HUES6 (cell line): ENCODE measurements around the gene MED13L.

ENCODE experiments used
- H3K27ac ChIP-seq: 2 replicates; pipeline ENCODE4 v1.7.0; 2013; ENCODE audit warnings: low read depth, mild to moderate bottlenecking, low read length, inconsistent platforms
- H3K27me3 ChIP-seq: 2 replicates; pipeline ENCODE4 v1.6.1; 2013; ENCODE audit warnings: low read length; ENCODE audit not compliant: control insufficient read depth, insufficient read depth
- H3K36me3 ChIP-seq: 2 replicates; pipeline ENCODE4 v1.6.1; 2013; ENCODE audit warnings: low read length; ENCODE audit not compliant: control insufficient read depth, insufficient read depth
- H3K4me1 ChIP-seq: 2 replicates; pipeline ENCODE4 v1.6.1; 2013; ENCODE audit warnings: low read length; ENCODE audit not compliant: control insufficient read depth, insufficient read depth
- H3K4me3 ChIP-seq: 2 replicates; pipeline ENCODE4 v1.5.1; 2013; ENCODE audit warnings: low read depth, low read length
- H3K9ac ChIP-seq: one replicate; pipeline ENCODE4 v1.6.1; 2013; ENCODE audit warnings: mild to moderate bottlenecking, low read length
- H3K9me3 ChIP-seq: 2 replicates; pipeline ENCODE4 v1.6.1; 2013; ENCODE audit warnings: low read depth, low read length; ENCODE audit not compliant: control insufficient read depth, insufficient read depth

Gene MED13L

GRCh38 chr12:116054280-116054679 lies 223.2 kb downstream of the MED13L start:
- Histone ChIP-seq H3K36me3 (no peaks in the 10 kb centered on the region), H3K4me3 (no peak overlapping the region), H3K4me1 (peaks cover 10% of the 10 kb centered on the region; the same call in 1 of the 2 replicates), H3K27me3 (no peaks in the 10 kb centered on the region), H3K9ac (no peak overlapping the region), H3K27ac (no peak overlapping the region), H3K9me3 (no peaks in the 10 kb centered on the region)

- Histone ChIP-seq H3K4me3 (no peak overlapping the region), H3K9ac (no peak overlapping the region)
Observed at GRCh38 chr12:116053479-116054200, 223.9 kb downstream of the MED13L start.

GRCh38 chr12:116050275-116050674 lies 227.2 kb downstream of the MED13L start:
- H3K4me3 ChIP-seq = no peak overlapping the region
- no peaks in the 10 kb centered on the region for H3K27me3 ChIP-seq
- H3K36me3 ChIP-seq = no peaks in the 10 kb centered on the region
- no peak overlapping the region for H3K9ac ChIP-seq
- peaks cover 10% of the 10 kb centered on the region; the same call in 1 of the 2 replicates for H3K4me1 ChIP-seq
- H3K9me3 ChIP-seq = no peaks in the 10 kb centered on the region
- no peak overlapping the region for H3K27ac ChIP-seq

More at GRCh38 chr12:116053479-116054200, 223.9 kb downstream of the MED13L start:
- Histone ChIP-seq H3K27me3 (no peaks in the 10 kb centered on the region), H3K27ac (0 out of 2 replicates have a peak overlapping the region, but pooled peaks have one; percentile 39), H3K9me3 (no peaks in the 10 kb centered on the region), H3K36me3 (no peaks in the 10 kb centered on the region), H3K4me1 (peaks cover 10% of the 10 kb centered on the region; the same call in 1 of the 2 replicates)

DNA sequence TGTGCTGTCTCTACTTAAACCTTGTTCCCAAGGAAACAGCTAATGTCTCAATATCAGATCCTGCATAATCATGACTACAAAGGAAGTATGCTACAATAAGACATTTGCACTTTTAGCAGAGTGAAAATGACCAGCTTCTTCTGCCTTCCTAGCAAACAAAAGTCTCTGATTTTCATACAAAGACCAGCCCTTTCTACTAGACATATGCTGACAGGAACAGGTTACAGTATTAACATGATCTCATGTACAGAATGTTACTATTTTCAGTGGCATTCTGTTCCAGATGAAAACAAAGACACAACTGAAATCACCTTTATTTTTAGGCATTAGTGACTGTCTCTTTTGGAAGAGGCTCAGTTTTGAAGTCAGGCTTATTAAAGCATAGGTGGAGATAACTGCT lies 228.6 kb downstream of the MED13L start:
- H3K27me3 ChIP-seq = no peaks in the 10 kb centered on the region

DNA sequence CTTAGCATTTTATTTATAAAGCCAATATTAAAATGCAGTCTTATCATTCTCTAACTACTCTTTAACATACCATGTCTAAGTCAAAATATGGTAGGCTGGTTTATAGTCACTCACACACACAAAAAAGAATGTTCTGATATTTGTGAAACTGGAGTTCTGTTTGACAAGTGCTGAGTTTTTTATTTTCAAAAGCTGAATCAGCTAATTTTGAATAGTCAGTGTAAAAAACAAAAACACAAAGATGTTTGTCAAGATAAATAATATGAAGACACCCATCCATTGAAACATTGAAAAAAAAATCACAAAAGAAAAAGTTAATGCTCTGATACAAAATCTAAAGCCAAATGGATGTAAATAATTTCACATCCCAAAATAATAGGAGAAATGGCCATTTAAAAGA lies 231.5 kb downstream of the MED13L start:
- Histone ChIP-seq H3K4me1 (no peaks in the 10 kb centered on the region), H3K27me3 (no peaks in the 10 kb centered on the region), H3K4me3 (no peak overlapping the region), H3K27ac (no peak overlapping the region), H3K9ac (no peak overlapping the region), H3K9me3 (no peaks in the 10 kb centered on the region), H3K36me3 (no peaks in the 10 kb centered on the region)

More for the DNA sequence above, 228.6 kb downstream of the MED13L start:
- Histone ChIP-seq H3K4me3 (no peak overlapping the region), H3K27ac (no peak overlapping the region), H3K36me3 (no peaks in the 10 kb centered on the region), H3K9me3 (no peaks in the 10 kb centered on the region), H3K9ac (no peak overlapping the region), H3K4me1 (peaks cover 7% of the 10 kb centered on the region; the same call in 1 of the 2 replicates)

- no peak overlapping the region for H3K27ac ChIP-seq
- no peaks in the 10 kb centered on the region for H3K27me3 ChIP-seq
- H3K9me3 ChIP-seq = no peaks in the 10 kb centered on the region
- no peak overlapping the region for H3K4me3 ChIP-seq
- H3K36me3 ChIP-seq = no peaks in the 10 kb centered on the region
- no peak overlapping the region for H3K9ac ChIP-seq
- H3K4me1 ChIP-seq = no peaks in the 10 kb centered on the region; the same call in 1 of the 2 replicates
Observed at GRCh38 chr12:116045150-116045549, 232.3 kb downstream of the MED13L start.

GRCh38 chr12:116043659-116044535 lies 233.6 kb downstream of the MED13L start:
- H3K4me1 ChIP-seq = no peaks in the 10 kb centered on the region; the same call in 1 of the 2 replicates
- no peak overlapping the region for H3K27ac ChIP-seq
- H3K36me3 ChIP-seq = no peaks in the 10 kb centered on the region
- H3K9ac ChIP-seq = no peak overlapping the region
- no peaks in the 10 kb centered on the region for H3K27me3 ChIP-seq
- no peaks in the 10 kb centered on the region for H3K9me3 ChIP-seq
- H3K4me3 ChIP-seq = no peak overlapping the region

GRCh38 chr12:116040402-116040801 lies 237.1 kb downstream of the MED13L start:
- Histone ChIP-seq H3K4me3 (no peak overlapping the region), H3K36me3 (no peaks in the 10 kb centered on the region), H3K9ac (no peak overlapping the region), H3K9me3 (no peaks in the 10 kb centered on the region), H3K4me1 (no peaks in the 10 kb centered on the region; the same call in 1 of the 2 replicates), H3K27ac (no peak overlapping the region), H3K27me3 (no peaks in the 10 kb centered on the region)

DNA sequence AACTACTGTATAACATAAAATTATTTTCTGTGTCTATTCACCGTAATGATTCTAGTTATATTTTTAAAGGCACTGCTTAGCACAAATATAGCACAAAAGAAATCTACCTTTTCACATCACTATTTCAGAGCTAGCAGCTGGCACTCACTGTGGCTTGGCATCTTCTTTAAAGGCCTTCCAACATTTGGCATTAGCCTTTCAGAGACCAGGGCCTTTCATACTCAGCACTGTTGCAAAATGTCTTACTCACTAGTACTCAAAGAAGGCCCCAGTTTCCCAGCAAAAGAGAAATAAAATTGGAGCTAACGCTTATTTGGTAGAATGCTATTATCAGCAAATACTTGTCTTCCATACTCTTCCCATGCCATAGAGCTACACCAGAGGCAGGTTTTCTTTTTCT lies 238.4 kb downstream of the MED13L start:
- no peak overlapping the region for H3K4me3 ChIP-seq
- no peak overlapping the region for H3K27ac ChIP-seq
- no peaks in the 10 kb centered on the region; the same call in 1 of the 2 replicates for H3K4me1 ChIP-seq

GRCh38 chr12:116037941-116038837 lies 239.3 kb downstream of the MED13L start:
- Histone ChIP-seq H3K4me3 (no peak overlapping the region), H3K36me3 (no peaks in the 10 kb centered on the region), H3K9me3 (no peaks in the 10 kb centered on the region), H3K4me1 (no peaks in the 10 kb centered on the region; the same call in 1 of the 2 replicates), H3K27ac (no peak overlapping the region), H3K27me3 (no peaks in the 10 kb centered on the region), H3K9ac (no peak overlapping the region)

More for the DNA sequence above, 238.4 kb downstream of the MED13L start:
- Histone ChIP-seq H3K9ac (no peak overlapping the region), H3K36me3 (no peaks in the 10 kb centered on the region), H3K9me3 (no peaks in the 10 kb centered on the region), H3K27me3 (no peaks in the 10 kb centered on the region)
